Activated naive CD4-positive, alpha-beta T cell treated with anti-CD3 and anti-CD28 coated beads, Interleukin-2, amount 50 U/mL, for 72 hours (primary cell): Measurements from ENCODE around the gene TMEM134. TPM values are rescaled to one million over a fixed set of nuclear protein-coding genes. Genes with fewer than 3 reads are reported as not detected.
A peak's percentile ranks its signal among the peaks of the same experiment; 100 is the strongest.
"Not testable (repeated sequence)": the region's sequence is repeated elsewhere in the genome, so short reads cannot be mapped to it uniquely, and the experiment has no call there.

Experiments used
- ATAC-seq, 2 donors: fragments of 150-1000 bp; cut with Tn5 transposase; 2 replicates each; pipeline ENCODE4 v1.10.0; 2021; ENCODE audit warnings: mild to moderate bottlenecking in 2 of 2, moderate library complexity in 2 of 2
- DNase-seq, 2 donors: peaks; one replicate each; pipeline ENCODE4 v3.0.0; 2021 to 2022; ENCODE audit warnings: low spot score in 2 of 2
- H3K27ac Mint-ChIP-seq, 2 donors: one replicate each; pipeline ENCODE4 v1.8.0; 2022; ENCODE audit warnings: mild to moderate bottlenecking in 2 of 2, mixed read lengths in 2 of 2
- H3K36me3 Mint-ChIP-seq, 2 donors: one replicate each; pipeline ENCODE4 v1.8.0; 2022; ENCODE audit warnings: mixed read lengths in 2 of 2
- H3K9me3 Mint-ChIP-seq, 2 donors: one replicate each; pipeline ENCODE4 v1.8.0; 2022; ENCODE audit warnings: mixed read lengths in 2 of 2
- total RNA-seq, 2 donors: library from RNA; stranded (reverse); gene quantifications; one replicate each; pipeline ENCODE4 v1.2.3, GENCODE V29; 2022

The TMEM134 gene
- total RNA-seq, 2 donors from 2014 or later: 39.1 to 77.9 TPM

- H3K9me3 Mint-ChIP-seq: peaks cover 0 to 4% of the 10 kb centered on the region in 2 donors
- peaks cover 5 to 18% of the 10 kb centered on the region in 2 donors for H3K36me3 Mint-ChIP-seq
- DNase-seq: no peak
- peak overlapping the region in 1 of 2 donors; percentile 75 for H3K27ac Mint-ChIP-seq
- ATAC-seq: no peak
Measured at GRCh38 chr11:67492069-67492727, 23.1 kb upstream of the TMEM134 start.

GRCh38 chr11:67491276-67492068 lies 22.4 kb upstream of the TMEM134 start:
- Mint-ChIP-seq H3K36me3 (peaks cover 7 to 22% of the 10 kb centered on the region in 2 donors), H3K9me3 (peaks cover 0 to 4% of the 10 kb centered on the region in 2 donors), H3K27ac (peak overlapping the region in 1 of 2 donors; percentile 89)
- peak in 1 of 2 donors; percentile 56 for DNase-seq
- ATAC-seq: no peak

- peaks cover 13 to 29% of the 10 kb centered on the region in 2 donors for H3K36me3 Mint-ChIP-seq
- peak overlapping the region; percentile 89 to 91 for H3K27ac Mint-ChIP-seq
- DNase-seq (no peak), ATAC-seq (no peak)
- peaks cover 0 to 9% of the 10 kb centered on the region in 2 donors for H3K9me3 Mint-ChIP-seq
Measured at GRCh38 chr11:67490727-67491065, 21.6 kb upstream of the TMEM134 start.

- Mint-ChIP-seq H3K36me3 (peaks cover 13 to 29% of the 10 kb centered on the region in 2 donors), H3K9me3 (peaks cover 0 to 9% of the 10 kb centered on the region in 2 donors), H3K27ac (peak overlapping the region; percentile 91 to 96)
- DNase-seq (peak in 1 of 2 donors; percentile 55), ATAC-seq (no peak)
Measured at GRCh38 chr11:67489885-67490726, 21.1 kb upstream of the TMEM134 start.

GRCh38 chr11:67489203-67489884 lies 20.3 kb upstream of the TMEM134 start:
- DNase-seq (no peak), ATAC-seq (no peak)
- H3K27ac Mint-ChIP-seq: peak overlapping the region; percentile 91 to 96
- peaks cover 0 to 9% of the 10 kb centered on the region in 2 donors for H3K9me3 Mint-ChIP-seq
- H3K36me3 Mint-ChIP-seq: peaks cover 19 to 34% of the 10 kb centered on the region in 2 donors

GRCh38 chr11:67486481-67487195 lies 17.6 kb upstream of the TMEM134 start:
- Mint-ChIP-seq H3K27ac (peak overlapping the region; percentile 91 to 95), H3K9me3 (peaks cover 0 to 9% of the 10 kb centered on the region in 2 donors), H3K36me3 (peaks cover 38 to 46% of the 10 kb centered on the region in 2 donors)
- ATAC-seq: peak; percentile 8 to 41
- DNase-seq: peak; percentile 60 to 87

- ATAC-seq (peak in 1 of 2 donors; percentile 13), DNase-seq (peak; percentile 68 to 73)
- peaks cover 38 to 46% of the 10 kb centered on the region in 2 donors for H3K36me3 Mint-ChIP-seq
- not testable (repeated sequence) for H3K9me3 Mint-ChIP-seq
- H3K27ac Mint-ChIP-seq: peak overlapping the region; percentile 91 to 95
Measured at GRCh38 chr11:67485873-67486361, 16.9 kb upstream of the TMEM134 start.

GRCh38 chr11:67484847-67485311 lies 15.8 kb upstream of the TMEM134 start:
- ATAC-seq (peak; percentile 6 to 17), DNase-seq (peak; percentile 69 to 75)
- H3K27ac Mint-ChIP-seq: peak overlapping the region; percentile 91 to 95
- H3K36me3 Mint-ChIP-seq: peaks cover 37 to 45% of the 10 kb centered on the region in 2 donors
- H3K9me3 Mint-ChIP-seq: peaks cover 0 to 9% of the 10 kb centered on the region in 2 donors

GRCh38 chr11:67483831-67484665 lies 15.0 kb upstream of the TMEM134 start:
- Mint-ChIP-seq H3K36me3 (peaks cover 33 to 39% of the 10 kb centered on the region in 2 donors), H3K27ac (peak overlapping the region; percentile 91 to 95), H3K9me3 (peaks cover 0 to 9% of the 10 kb centered on the region in 2 donors)
- peak; percentile 7 to 23 for ATAC-seq
- DNase-seq: peak; percentile 43 to 66

- peak; percentile 65 to 68 for ATAC-seq
- peak within 1 kb of the TSS; percentile 91 to 95 for H3K27ac Mint-ChIP-seq
- DNase-seq: peak; percentile 97 to 98
- peaks cover 0 to 9% of the 10 kb centered on the region in 2 donors for H3K9me3 Mint-ChIP-seq
- peaks cover 33 to 34% of the 10 kb centered on the region in 2 donors for H3K36me3 Mint-ChIP-seq
Measured at GRCh38 chr11:67482827-67483798, 14.1 kb upstream of the TMEM134 start, which contains the start of gene AIP. Gene AIP, plus strand, starts transcription at chr11:67483026. Its CDS starts 133 bp downstream, at chr11:67483159.

GRCh38 chr11:67482275-67482826 lies 13.3 kb upstream of the TMEM134 start:
- Mint-ChIP-seq H3K27ac (peak overlapping the region; percentile 91 to 95), H3K9me3 (peaks cover 0 to 6% of the 10 kb centered on the region in 2 donors), H3K36me3 (peaks cover 29 to 33% of the 10 kb centered on the region in 2 donors)
- DNase-seq (no peak), ATAC-seq (no peak)

- H3K36me3 Mint-ChIP-seq, DNase-seq, H3K9me3 Mint-ChIP-seq, H3K27ac Mint-ChIP-seq, ATAC-seq: not testable (repeated sequence)
Measured at GRCh38 chr11:67477344-67478050, 8.4 kb upstream of the TMEM134 start.

- not testable (repeated sequence) for H3K36me3 Mint-ChIP-seq, DNase-seq, H3K27ac Mint-ChIP-seq, ATAC-seq, H3K9me3 Mint-ChIP-seq
Measured at GRCh38 chr11:67476692-67477091, 7.6 kb upstream of the TMEM134 start.
